ENCODE data around the gene TNFAIP3.

Gene TNFAIP3

GRCh38 chr6:137845460-137845859 lies 21.6 kb upstream of the TNFAIP3 start:
- DNase-seq, result no peak

GRCh38 chr6:137846274-137846673 lies 20.8 kb upstream of the TNFAIP3 start:
- no peak for DNase-seq

GRCh38 chr6:137846772-137847313 lies 20.2 kb upstream of the TNFAIP3 start:
- DNase-seq, result no peak

- DNase-seq, result no peak
These were observed 19.3 kb upstream of the TNFAIP3 start for GRCh38 chr6:137847748-137848147.

- peak; percentile 22 for DNase-seq
These were observed 18.4 kb upstream of the TNFAIP3 start for GRCh38 chr6:137848672-137849071.

GRCh38 chr6:137849181-137849980 lies 17.7 kb upstream of the TNFAIP3 start:
- DNase-seq, result peak; percentile 30

GRCh38 chr6:137849981-137850714 lies 16.9 kb upstream of the TNFAIP3 start:
- no peak for DNase-seq

GRCh38 chr6:137850816-137851602 lies 16.1 kb upstream of the TNFAIP3 start:
- DNase-seq, result no peak

- DNase-seq, result no peak
These were observed 15.4 kb upstream of the TNFAIP3 start for GRCh38 chr6:137851669-137852068.

- no peak for DNase-seq
These were observed 14.7 kb upstream of the TNFAIP3 start for GRCh38 chr6:137852346-137852745.

GRCh38 chr6:137852811-137853210 lies 14.2 kb upstream of the TNFAIP3 start:
- DNase-seq, result no peak

GRCh38 chr6:137853569-137854213 lies 13.4 kb upstream of the TNFAIP3 start:
- DNase-seq, result no peak

- no peak for DNase-seq
These were observed 10.7 kb upstream of the TNFAIP3 start for GRCh38 chr6:137856138-137856898.

GRCh38 chr6:137859025-137859424 lies 8.0 kb upstream of the TNFAIP3 start:
- DNase-seq, result no peak

GRCh38 chr6:137860394-137861005 lies 6.6 kb upstream of the TNFAIP3 start:
- DNase-seq, result no peak

GRCh38 chr6:137861550-137862337 lies 5.3 kb upstream of the TNFAIP3 start:
- DNase-seq, result no peak

GRCh38 chr6:137862419-137863090 lies 4.5 kb upstream of the TNFAIP3 start:
- peak; percentile 60 for DNase-seq

- peak; percentile 35 for DNase-seq
These were observed 3.8 kb upstream of the TNFAIP3 start for GRCh38 chr6:137863091-137863797.

GRCh38 chr6:137864812-137865508 lies 2.1 kb upstream of the TNFAIP3 start:
- no peak for DNase-seq

All from eye (tissue), 1 donor.